Measurements from ENCODE around the gene DENND1A.

Gene DENND1A

GRCh38 chr9:123509646-123510045 is 420.3 kb downstream of the DENND1A start:
- H3K4me3 ChIP-seq (ENCODE audit: low read length): no peak overlapping the region
- no peak for TF ChIP-seq CTCF (conservative IDR thresholded peaks at IDR 0.05; ENCODE audit: low read depth, low read length)
- DNase-seq (ENCODE audit: low read depth): no peak

- no peak overlapping the region for H3K4me3 ChIP-seq (ENCODE audit: low read length)
- no peak for DNase-seq (ENCODE audit: low read depth)
Measured at GRCh38 chr9:123508048-123508447, 421.9 kb downstream of the DENND1A start.

GRCh38 chr9:123505496-123505895 is 424.4 kb downstream of the DENND1A start:
- TF ChIP-seq CTCF (conservative IDR thresholded peaks at IDR 0.05; ENCODE audit: low read depth, low read length): no peak
- DNase-seq (ENCODE audit: low read depth): no peak
- no peak overlapping the region for H3K4me3 ChIP-seq (ENCODE audit: low read length)

More at GRCh38 chr9:123508048-123508447, 421.9 kb downstream of the DENND1A start:
- no peak for TF ChIP-seq CTCF (conservative IDR thresholded peaks at IDR 0.05; ENCODE audit: low read depth, low read length)

GRCh38 chr9:123500336-123500735 is 429.6 kb downstream of the DENND1A start:
- DNase-seq (ENCODE audit: low read depth): no peak
- no peak for TF ChIP-seq CTCF (conservative IDR thresholded peaks at IDR 0.05; ENCODE audit: low read depth, low read length)
- no peak overlapping the region for H3K4me3 ChIP-seq (ENCODE audit: low read length)

DNA sequence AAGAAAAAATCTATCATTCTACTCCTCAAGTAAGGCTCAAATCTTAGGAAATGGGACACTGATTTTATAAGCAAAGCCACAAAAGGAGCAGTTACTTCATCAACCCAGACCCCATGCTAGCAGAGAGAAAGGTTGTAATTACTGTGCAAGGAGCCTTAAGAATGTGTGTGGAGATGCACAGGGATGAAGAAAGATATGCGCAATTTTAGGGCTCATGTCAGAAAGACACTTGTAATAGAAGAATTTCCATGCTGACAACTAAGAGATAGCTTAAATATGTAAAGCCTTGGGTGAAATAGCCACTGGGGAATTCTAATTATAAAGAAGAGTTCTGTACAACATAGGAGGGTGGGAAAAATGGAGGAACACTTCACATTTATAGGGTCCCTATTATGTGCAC is 432.1 kb downstream of the DENND1A start:
- no peak overlapping the region for H3K4me3 ChIP-seq (ENCODE audit: low read length)
- no peak for TF ChIP-seq CTCF (conservative IDR thresholded peaks at IDR 0.05; ENCODE audit: low read depth, low read length)
- no peak for DNase-seq (ENCODE audit: low read depth)

GRCh38 chr9:123495731-123496130 is 434.2 kb downstream of the DENND1A start:
- DNase-seq (ENCODE audit: low read depth): no peak
- H3K4me3 ChIP-seq (ENCODE audit: low read length): no peak overlapping the region

More at GRCh38 chr9:123495731-123496130, 434.2 kb downstream of the DENND1A start:
- TF ChIP-seq CTCF (conservative IDR thresholded peaks at IDR 0.05; ENCODE audit: low read depth, low read length): no peak

All from retinal pigment epithelial cell (primary cell).